K562 (cell line): ENCODE results near the gene MAN2B1. TPM values are rescaled to one million over a fixed set of nuclear protein-coding genes. Genes with fewer than 3 reads are reported as not detected.

Source experiments
- CBX5 ChIP-seq: IDR thresholded peaks from 2 replicates; pipeline ENCODE4 v1.6.1; 2014; ENCODE audit warnings: low read depth, borderline replicate concordance
- ETV5 ChIP-seq: sonication (generic); formaldehyde crosslinking; IDR thresholded peaks from 2 replicates; pipeline ENCODE4 v1.4.0; 2020; ENCODE audit warnings: low read depth, mild to moderate bottlenecking, missing genetic modification reagents
- FOSL1 ChIP-seq: fragments of 200-800 bp; sonication (Bioruptor generic); conservative IDR thresholded peaks from 2 replicates; pipeline ENCODE4 v1.6.1; 2016; ENCODE audit warnings: missing genetic modification characterization, missing compliant biosample characterization
- SIRT6 ChIP-seq: IDR thresholded peaks from one replicate; pipeline ENCODE4 v1.6.1; 2012; ENCODE audit warnings: low read depth, mild to moderate bottlenecking, control low read depth, inconsistent platforms, low read length, moderate library complexity
- TEAD1 ChIP-seq, 2 experiments: fragments of 450-650 bp in 1 of 2; sonication (generic) in 1 of 2; formaldehyde crosslinking; IDR thresholded peaks; 2 replicates each; pipeline versions ENCODE4 v1.4.0 to v1.8.0; 2020 to 2022; ENCODE audit warnings: mild to moderate bottlenecking in 2 of 2, missing genetic modification reagents in 1 of 2
- ZNF253 ChIP-seq: fragments of 250-450 bp; sonication (Bioruptor Pico); conservative IDR thresholded peaks from 2 replicates; pipeline ENCODE4 v1.6.1; 2021; ENCODE audit warnings: mild to moderate bottlenecking
- ZNF324 ChIP-seq: fragments of 250-450 bp; sonication (Bioruptor Pico); IDR thresholded peaks from 2 replicates; pipeline ENCODE4 v1.4.0; 2020; ENCODE audit warnings: mild to moderate bottlenecking
- ZNF445 ChIP-seq: fragments of 250-450 bp; sonication (Bioruptor Pico); IDR thresholded peaks from 2 replicates; pipeline ENCODE4 v1.4.0; 2020; ENCODE audit warnings: low read depth, mild to moderate bottlenecking, moderate library complexity
- ZNF561 ChIP-seq: fragments of 450-650 bp; formaldehyde crosslinking; conservative IDR thresholded peaks from 2 replicates; pipeline ENCODE4 v1.4.0; 2020; ENCODE audit warnings: mild to moderate bottlenecking, moderate library complexity
- ZNF695 ChIP-seq: fragments of 450-650 bp; formaldehyde crosslinking; IDR thresholded peaks from 2 replicates; pipeline ENCODE4 v1.4.0; 2020; ENCODE audit warnings: mild to moderate bottlenecking, moderate library complexity
- polyA plus RNA-seq, 8 experiments: library from polyadenylated mRNA; depleted of rRNA in 4 of 8; stranded (reverse) in 5 of 8; unstranded in 3 of 8; fragments of >200 nt; fragmentation: Nextera tagmentation in 2 of 8; fragmentation: Illumina TruSeq in 1 of 8; extraction: Ambion mirVana in 2 of 8; extraction: Trizol in 1 of 8; gene quantifications; 2 replicates each; pipeline versions ENCODE4 v1.2.1 to v1.2.3, GENCODE V29; 2011 to 2014; ENCODE audit warnings: inconsistent platforms in 1 of 8, missing spikeins in 1 of 8
- total RNA-seq, 7 experiments: library from RNA; depleted of rRNA in 6 of 7; stranded (reverse); fragments of >200 nt in 6 of 7; fragmentation: Illumina TruSeq in 2 of 7; extraction: Trizol in 2 of 7; gene quantifications; 2 replicates each; pipeline versions ENCODE4 v1.2.1 to v1.2.3, GENCODE V29; 2011 to 2021; ENCODE audit warnings: low replicate concordance in 1 of 7
- TF ChIP-seq, protein P1 (sequence below): fragments of 450-650 bp; formaldehyde crosslinking; IDR thresholded peaks from 2 replicates; pipeline ENCODE4 v1.4.0; 2020; ENCODE audit warnings: mild to moderate bottlenecking, moderate library complexity
- TF ChIP-seq, protein P2 (sequence below): sonication (generic); formaldehyde crosslinking; IDR thresholded peaks from 2 replicates; pipeline ENCODE4 v1.8.1; 2023; ENCODE audit warnings: mild to moderate bottlenecking, missing genetic modification reagents
- TF ChIP-seq, protein P3 (sequence below): IDR thresholded peaks from 2 replicates; pipeline ENCODE4 v1.6.1; 2011; ENCODE audit not compliant: insufficient read length; ENCODE audit errors: extremely low read depth
- TF ChIP-seq, protein P4 (sequence below): fragments of 200-800 bp; sonication (Bioruptor generic); IDR thresholded peaks from 2 replicates; pipeline ENCODE4 v1.6.1; 2016; ENCODE audit warnings: missing genetic modification characterization, missing compliant biosample characterization
- TF ChIP-seq, protein P5 (sequence below): fragments of 250-450 bp; sonication (Bioruptor Pico); IDR thresholded peaks from 2 replicates; pipeline ENCODE4 v1.9.0; 2021; ENCODE audit warnings: mild to moderate bottlenecking
- TF ChIP-seq, protein P6 (sequence below): fragments of 250-450 bp; sonication (Bioruptor Pico); IDR thresholded peaks from 2 replicates; pipeline ENCODE4 v1.8.0; 2021; ENCODE audit warnings: moderate library complexity, mild to moderate bottlenecking, inconsistent platforms

Gene MAN2B1
- total and polyA plus RNA-seq, 9 of the 15 experiments (the other 6 are each of a cell fraction or from before 2014, with no cell fraction given), result 0.59 to 33.8 (median 11.4) TPM

DNA sequence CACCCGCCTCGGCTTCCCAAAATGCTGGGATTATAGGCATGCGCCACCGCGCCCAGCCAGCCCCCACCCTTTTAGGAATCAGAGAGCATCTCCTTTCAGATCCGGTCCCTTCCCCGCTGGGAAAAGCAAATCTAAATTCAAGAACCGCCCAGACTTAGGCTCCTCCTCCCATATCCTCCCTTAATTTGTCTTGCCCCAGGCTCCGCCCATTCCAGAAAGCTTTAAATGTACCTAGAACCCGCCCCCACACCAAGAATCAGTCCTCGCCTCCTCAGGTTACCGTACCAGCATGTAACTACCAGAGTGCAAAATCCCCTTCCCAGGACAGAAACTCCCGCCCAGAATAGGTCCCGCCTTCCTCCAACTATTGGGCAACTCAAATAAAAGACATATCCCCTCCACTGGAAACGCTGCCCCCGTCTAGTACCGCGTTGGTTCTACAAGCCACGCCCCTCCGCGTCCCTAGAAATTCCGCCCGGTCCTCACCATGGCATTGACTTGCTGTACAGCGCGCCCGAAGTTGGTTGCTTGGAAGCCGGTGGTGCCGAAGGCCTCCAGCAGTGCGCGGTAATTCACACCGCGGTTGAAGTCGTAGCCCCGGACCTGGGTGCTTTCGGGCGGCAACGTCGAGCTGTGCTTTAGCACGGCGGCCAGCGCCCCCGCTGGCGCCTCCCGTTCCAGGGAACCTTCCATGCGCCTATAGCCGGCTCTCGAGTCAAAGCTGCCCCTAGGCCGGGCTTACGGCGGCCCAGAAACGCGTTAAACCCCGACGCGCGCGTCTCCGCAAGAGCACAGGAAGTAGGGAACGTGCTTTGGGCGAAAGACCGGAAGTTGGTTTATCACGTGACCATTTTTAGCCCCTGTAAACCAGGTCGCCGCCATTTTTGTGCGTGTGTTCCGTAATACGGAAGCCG lies 14.8 kb upstream of the MAN2B1 start, which contains the start of gene DHPS (continued):
- 0 out of 2 replicates have a peak, but pooled peaks have one; percentile 0 for TF ChIP-seq ZNF445 (CRISPR knock-in tag)
- TF ChIP-seq ZNF324, result peak; percentile 16; the same call in 1 of the 2 replicates
- TF ChIP-seq, protein P1, sequence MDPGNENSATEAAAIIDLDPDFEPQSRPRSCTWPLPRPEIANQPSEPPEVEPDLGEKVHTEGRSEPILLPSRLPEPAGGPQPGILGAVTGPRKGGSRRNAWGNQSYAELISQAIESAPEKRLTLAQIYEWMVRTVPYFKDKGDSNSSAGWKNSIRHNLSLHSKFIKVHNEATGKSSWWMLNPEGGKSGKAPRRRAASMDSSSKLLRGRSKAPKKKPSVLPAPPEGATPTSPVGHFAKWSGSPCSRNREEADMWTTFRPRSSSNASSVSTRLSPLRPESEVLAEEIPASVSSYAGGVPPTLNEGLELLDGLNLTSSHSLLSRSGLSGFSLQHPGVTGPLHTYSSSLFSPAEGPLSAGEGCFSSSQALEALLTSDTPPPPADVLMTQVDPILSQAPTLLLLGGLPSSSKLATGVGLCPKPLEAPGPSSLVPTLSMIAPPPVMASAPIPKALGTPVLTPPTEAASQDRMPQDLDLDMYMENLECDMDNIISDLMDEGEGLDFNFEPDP, result no peak
- TF ChIP-seq SIRT6, result no peak
- TF ChIP-seq, protein P2, sequence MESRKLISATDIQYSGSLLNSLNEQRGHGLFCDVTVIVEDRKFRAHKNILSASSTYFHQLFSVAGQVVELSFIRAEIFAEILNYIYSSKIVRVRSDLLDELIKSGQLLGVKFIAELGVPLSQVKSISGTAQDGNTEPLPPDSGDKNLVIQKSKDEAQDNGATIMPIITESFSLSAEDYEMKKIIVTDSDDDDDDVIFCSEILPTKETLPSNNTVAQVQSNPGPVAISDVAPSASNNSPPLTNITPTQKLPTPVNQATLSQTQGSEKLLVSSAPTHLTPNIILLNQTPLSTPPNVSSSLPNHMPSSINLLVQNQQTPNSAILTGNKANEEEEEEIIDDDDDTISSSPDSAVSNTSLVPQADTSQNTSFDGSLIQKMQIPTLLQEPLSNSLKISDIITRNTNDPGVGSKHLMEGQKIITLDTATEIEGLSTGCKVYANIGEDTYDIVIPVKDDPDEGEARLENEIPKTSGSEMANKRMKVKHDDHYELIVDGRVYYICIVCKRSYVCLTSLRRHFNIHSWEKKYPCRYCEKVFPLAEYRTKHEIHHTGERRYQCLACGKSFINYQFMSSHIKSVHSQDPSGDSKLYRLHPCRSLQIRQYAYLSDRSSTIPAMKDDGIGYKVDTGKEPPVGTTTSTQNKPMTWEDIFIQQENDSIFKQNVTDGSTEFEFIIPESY (CRISPR knock-in tag), result peak; percentile 67
- TF ChIP-seq TEAD1 (CRISPR knock-in tag; IDR thresholded peaks at IDR 0.05), result peak in 1 of 2 experiments; percentile 93; a peak in 2 of 4 replicates
- no peak for TF ChIP-seq CBX5
- TF ChIP-seq ZNF253 (CRISPR knock-in tag), result no peak
- TF ChIP-seq, protein P3, sequence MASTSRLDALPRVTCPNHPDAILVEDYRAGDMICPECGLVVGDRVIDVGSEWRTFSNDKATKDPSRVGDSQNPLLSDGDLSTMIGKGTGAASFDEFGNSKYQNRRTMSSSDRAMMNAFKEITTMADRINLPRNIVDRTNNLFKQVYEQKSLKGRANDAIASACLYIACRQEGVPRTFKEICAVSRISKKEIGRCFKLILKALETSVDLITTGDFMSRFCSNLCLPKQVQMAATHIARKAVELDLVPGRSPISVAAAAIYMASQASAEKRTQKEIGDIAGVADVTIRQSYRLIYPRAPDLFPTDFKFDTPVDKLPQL, result no peak
- no peak for TF ChIP-seq ZNF695 (CRISPR knock-in tag)
- TF ChIP-seq, protein P4, sequence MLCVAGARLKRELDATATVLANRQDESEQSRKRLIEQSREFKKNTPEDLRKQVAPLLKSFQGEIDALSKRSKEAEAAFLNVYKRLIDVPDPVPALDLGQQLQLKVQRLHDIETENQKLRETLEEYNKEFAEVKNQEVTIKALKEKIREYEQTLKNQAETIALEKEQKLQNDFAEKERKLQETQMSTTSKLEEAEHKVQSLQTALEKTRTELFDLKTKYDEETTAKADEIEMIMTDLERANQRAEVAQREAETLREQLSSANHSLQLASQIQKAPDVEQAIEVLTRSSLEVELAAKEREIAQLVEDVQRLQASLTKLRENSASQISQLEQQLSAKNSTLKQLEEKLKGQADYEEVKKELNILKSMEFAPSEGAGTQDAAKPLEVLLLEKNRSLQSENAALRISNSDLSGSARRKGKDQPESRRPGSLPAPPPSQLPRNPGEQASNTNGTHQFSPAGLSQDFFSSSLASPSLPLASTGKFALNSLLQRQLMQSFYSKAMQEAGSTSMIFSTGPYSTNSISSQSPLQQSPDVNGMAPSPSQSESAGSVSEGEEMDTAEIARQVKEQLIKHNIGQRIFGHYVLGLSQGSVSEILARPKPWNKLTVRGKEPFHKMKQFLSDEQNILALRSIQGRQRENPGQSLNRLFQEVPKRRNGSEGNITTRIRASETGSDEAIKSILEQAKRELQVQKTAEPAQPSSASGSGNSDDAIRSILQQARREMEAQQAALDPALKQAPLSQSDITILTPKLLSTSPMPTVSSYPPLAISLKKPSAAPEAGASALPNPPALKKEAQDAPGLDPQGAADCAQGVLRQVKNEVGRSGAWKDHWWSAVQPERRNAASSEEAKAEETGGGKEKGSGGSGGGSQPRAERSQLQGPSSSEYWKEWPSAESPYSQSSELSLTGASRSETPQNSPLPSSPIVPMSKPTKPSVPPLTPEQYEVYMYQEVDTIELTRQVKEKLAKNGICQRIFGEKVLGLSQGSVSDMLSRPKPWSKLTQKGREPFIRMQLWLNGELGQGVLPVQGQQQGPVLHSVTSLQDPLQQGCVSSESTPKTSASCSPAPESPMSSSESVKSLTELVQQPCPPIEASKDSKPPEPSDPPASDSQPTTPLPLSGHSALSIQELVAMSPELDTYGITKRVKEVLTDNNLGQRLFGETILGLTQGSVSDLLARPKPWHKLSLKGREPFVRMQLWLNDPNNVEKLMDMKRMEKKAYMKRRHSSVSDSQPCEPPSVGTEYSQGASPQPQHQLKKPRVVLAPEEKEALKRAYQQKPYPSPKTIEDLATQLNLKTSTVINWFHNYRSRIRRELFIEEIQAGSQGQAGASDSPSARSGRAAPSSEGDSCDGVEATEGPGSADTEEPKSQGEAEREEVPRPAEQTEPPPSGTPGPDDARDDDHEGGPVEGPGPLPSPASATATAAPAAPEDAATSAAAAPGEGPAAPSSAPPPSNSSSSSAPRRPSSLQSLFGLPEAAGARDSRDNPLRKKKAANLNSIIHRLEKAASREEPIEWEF (CRISPR knock-in tag), result no peak
- TF ChIP-seq, protein P5, sequence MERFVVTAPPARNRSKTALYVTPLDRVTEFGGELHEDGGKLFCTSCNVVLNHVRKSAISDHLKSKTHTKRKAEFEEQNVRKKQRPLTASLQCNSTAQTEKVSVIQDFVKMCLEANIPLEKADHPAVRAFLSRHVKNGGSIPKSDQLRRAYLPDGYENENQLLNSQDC (CRISPR knock-in tag), result no peak
- TF ChIP-seq, protein P6, sequence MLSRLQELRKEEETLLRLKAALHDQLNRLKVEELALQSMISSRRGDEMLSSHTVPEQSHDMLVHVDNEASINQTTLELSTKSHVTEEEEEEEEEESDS (CRISPR knock-in tag), result no peak
- 0 out of 2 replicates have a peak, but pooled peaks have one; percentile 44 for TF ChIP-seq FOSL1
- no peak for TF ChIP-seq ZNF561 (CRISPR knock-in tag)
- peak; percentile 70 for TF ChIP-seq ETV5 (CRISPR knock-in tag)
